HG02571 (cell line): ENCODE data around the gene STH.
"Not testable (repeated sequence)": the region's sequence is repeated elsewhere in the genome, so short reads cannot be mapped to it uniquely, and the experiment has no call there.

Experiments used
- ATAC-seq: cut with Tn5 transposase; IDR thresholded peaks from one replicate; pipeline ENCODE4 v1.9.1; 2021; ENCODE audit warnings: mild to moderate bottlenecking, moderate library complexity; ENCODE audit not compliant: unreplicated experiment

The STH gene

GRCh38 chr17:45998987-45999899 lies at the start of gene STH:
Gene STH, plus strand, starts transcription at chr17:45999250. Its CDS starts 30 bp downstream, at chr17:45999280.
- ATAC-seq = no peak

DNA sequence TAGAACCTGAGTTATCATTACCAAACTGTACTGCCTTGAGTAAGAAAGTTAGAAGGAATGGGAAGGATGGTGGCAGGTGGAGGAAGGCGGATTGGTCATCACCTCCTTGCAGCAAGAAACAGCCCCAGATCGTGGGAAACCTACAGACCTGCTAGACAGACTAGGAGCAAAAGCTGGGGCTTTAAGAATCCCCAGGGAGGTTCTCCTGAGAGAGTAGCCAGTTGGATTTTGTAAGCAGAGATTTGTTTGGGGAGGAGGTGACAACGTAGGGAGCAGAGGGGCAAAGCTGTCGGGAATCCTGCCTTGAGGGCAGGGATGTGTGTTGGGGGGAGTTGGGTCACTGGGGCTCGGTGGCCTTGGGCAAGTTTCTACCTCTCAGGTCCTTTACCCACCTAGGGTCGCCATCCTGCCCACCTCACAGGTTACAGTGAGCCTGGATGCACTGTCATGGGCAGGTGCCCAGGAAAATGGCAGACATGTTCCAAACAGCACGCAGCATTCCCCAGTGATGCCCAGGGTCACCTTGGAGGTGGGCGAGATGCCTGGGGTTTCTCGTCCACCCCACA lies 49.2 kb upstream of the STH start:
- no peak for ATAC-seq

DNA sequence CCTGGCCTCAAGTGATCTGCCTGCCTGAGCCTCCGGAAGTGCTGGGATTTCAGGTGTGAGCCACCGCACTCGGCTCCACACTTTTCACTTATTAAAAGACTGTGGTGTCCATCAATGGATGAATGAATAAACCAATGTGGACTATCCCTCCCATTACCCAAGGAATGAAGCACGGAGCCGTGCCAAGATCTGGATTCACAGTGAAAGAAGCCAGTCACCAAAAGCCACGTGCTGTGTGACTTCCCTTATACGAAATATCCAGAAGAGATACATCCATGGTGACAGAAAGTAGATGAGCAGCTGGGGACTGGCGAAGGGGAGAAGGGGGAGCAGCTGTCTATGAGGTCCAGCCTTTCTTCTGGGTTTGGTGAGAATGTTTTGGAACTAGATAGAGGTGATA lies 48.2 kb upstream of the STH start:
- ATAC-seq = no peak

GRCh38 chr17:45951403-45951802 lies 47.6 kb upstream of the STH start:
- no peak for ATAC-seq

GRCh38 chr17:45951941-45952340 lies 47.1 kb upstream of the STH start:
- no peak for ATAC-seq

DNA sequence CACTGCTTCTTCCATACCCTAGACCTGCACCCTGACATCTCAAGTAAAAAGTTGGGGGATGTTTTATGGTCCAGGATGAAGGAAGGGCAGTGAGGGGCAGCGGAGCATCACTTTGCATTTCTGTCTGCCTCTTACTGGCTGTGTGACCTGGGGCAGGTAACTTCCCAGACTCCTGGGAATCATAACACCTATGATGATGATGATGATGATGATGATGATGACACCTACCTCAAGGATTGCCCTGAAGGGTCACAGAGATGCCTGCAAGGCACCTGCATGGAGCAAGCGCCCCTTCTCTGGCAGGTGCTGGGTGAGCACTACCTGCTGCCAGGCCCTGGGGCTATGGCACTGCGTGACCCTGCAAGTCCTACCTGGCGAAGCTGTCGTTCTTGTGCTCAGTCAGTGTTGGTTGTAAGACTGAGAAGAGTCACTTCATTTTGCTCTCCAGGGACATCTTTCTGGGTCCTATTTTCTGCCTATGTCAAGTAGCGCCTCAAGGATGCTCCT lies 46.2 kb upstream of the STH start:
- no peak for ATAC-seq

DNA sequence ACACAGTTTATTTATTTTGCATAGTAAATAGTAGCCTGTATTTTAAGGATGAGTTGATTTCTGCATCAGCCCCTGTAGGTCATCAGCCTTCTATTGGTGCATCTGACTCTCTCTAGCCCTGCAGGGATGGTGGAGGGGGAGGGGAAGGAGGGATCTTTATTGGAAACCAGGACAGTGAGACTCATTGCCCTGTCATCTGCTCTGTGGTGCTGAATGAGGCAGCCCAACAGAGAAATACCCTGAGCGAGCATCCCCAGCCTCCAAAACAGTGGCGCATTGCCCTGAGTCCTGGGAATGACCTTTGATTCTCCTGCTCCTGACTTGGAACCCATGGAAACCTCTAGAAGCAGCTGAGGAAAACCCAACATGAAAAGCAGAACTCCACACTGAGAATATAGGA lies 45.5 kb upstream of the STH start:
- ATAC-seq = no peak

GRCh38 chr17:45954914-45955313 lies 44.1 kb upstream of the STH start:
- ATAC-seq = no peak

DNA sequence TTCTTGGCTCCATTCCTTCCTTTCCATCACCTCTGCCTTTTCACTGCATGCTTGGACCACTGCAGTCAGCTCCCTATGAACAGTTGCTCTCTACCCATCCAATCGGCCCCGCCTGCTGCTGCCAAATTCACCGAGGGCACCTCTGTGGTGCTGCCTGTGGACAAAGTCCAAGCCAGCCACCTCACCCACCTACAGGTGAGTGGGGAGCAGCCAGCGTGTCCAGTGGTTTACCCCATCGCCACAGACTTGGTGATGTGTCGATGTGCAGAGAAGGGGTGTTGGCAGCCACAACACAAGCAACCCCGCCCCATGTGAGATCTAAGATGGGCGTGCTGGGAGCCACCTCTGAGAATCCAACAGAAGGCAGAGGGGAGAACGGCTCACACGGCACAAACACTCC lies 43.7 kb upstream of the STH start:
- ATAC-seq = no peak

DNA sequence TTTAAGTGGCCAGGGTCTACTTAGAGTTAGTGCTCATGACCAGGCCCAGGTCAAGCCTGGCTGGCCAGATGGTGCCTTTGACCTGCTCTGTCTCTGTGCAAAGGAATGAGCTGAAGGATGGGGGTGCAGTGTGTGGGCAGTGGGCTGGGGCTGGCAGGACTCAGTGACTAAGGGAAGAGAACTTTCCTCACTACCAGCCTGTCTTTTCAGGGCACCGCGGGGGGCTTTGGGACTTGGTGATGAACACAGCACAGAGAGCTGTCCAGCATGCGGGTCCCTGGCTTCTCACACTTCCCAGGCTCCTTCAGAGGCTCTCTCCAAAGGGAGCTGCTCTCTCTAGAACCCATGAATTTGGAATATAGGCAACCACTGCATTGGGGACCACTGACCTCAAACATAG lies 43.0 kb upstream of the STH start:
- no peak for ATAC-seq

DNA sequence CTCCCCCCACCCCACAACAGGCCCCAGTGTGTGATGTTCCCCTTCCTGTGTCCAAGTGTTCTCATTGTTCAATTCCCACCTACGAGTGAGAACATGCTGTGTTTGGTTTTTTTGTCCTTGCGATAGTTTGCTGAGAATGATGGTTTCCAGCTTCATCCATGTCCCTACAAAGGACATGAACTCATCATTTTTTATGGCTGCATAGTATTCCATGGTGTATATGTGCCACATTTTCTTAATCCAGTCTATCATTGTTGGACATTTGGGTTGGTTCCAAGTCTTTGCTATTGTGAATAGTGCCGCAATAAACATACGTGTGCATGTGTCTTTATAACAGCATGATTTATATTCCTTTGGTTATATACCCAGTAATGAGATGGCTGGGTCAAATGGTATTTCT lies 42.3 kb upstream of the STH start:
- not testable (repeated sequence) for ATAC-seq

GRCh38 chr17:45958307-45958706 lies 40.7 kb upstream of the STH start:
- no peak for ATAC-seq

GRCh38 chr17:45958994-45959665 lies 39.9 kb upstream of the STH start:
- no peak for ATAC-seq

DNA sequence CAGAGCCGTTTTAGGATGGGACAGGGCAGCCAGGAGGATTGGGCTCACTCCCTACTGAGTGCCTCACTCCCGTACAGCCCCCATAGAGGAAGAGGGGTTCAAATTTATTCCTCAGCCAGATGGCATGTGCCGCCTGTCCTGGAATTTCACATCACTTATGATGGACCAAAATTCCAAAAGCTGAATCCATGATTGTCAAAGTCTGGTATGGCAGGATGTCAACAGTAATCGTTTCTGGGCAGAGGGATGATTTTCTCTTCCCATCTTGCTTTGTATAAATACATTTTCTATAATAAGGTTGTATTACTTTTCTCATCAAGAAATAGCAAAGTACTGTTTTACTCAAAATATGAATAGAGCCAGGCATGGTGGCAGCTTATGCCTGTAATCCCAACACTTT lies 38.7 kb upstream of the STH start:
- ATAC-seq = no peak

GRCh38 chr17:45961206-45961605 lies 37.8 kb upstream of the STH start:
- ATAC-seq = no peak

DNA sequence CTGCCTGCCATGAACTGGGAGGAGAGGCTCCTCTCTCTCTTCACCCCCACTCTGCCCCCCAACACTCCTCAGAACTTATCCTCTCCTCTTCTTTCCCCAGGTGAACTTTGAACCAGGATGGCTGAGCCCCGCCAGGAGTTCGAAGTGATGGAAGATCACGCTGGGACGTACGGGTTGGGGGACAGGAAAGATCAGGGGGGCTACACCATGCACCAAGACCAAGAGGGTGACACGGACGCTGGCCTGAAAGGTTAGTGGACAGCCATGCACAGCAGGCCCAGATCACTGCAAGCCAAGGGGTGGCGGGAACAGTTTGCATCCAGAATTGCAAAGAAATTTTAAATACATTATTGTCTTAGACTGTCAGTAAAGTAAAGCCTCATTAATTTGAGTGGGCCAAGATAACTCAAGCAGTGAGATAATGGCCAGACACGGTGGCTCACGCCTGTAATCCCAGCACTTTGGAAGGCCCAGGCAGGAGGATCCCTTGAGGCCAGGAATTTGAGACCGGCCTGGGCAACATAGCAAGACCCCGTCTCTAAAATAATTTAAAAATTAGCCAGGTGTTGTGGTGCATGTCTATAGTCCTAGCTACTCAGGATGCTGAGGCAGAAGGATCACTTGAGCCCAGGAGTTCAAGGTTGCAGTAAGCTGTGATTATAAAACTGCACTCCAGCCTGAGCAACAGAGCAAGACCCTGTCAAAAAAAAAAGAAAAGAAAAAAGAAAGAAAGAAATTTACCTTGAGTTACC lies 36.7 kb upstream of the STH start:
- ATAC-seq = no peak

DNA sequence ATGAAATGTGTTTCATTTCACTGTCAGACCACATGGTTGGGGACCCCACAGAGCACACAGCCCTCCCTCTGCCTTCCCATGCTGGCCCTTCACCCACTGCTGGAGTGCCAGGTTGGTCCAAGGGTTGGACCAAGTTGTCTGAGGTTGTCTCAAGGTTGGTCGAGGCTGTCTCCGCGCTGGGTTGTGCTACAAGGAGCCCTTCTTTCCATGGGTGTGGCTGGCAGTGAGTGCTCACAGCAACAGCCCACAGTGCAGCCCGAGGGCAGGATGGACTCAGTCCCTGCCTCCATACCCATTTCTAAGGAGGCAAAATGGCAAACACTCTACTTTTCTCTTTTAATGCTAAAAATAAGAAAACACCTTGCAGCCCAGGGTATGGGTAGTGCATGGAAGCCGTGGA lies 35.8 kb upstream of the STH start:
- no peak for ATAC-seq

GRCh38 chr17:45963889-45964288 lies 35.2 kb upstream of the STH start:
- ATAC-seq = no peak

- ATAC-seq = no peak
These were observed 34.4 kb upstream of the STH start for GRCh38 chr17:45964634-45965033.

GRCh38 chr17:45965812-45966211 lies 33.2 kb upstream of the STH start:
- no peak for ATAC-seq
